GM18505 (cell line): ENCODE results near the gene ADGB.
A peak's percentile ranks its signal among the peaks of the same experiment; 100 is the strongest.
"Not testable (repeated sequence)": the region's sequence is repeated elsewhere in the genome, so short reads cannot be mapped to it uniquely, and the experiment has no call there.

ENCODE experiments used
- ATAC-seq: cut with Tn5 transposase; IDR thresholded peaks from one replicate; pipeline ENCODE4 v1.9.1; 2021; ENCODE audit not compliant: unreplicated experiment
- POLR2A ChIP-seq: IDR thresholded peaks from 4 replicates; pipeline ENCODE4 v1.6.1; 2011; ENCODE audit warnings: borderline replicate concordance; ENCODE audit not compliant: insufficient read depth, insufficient read length; ENCODE audit errors: extremely low read depth

Gene ADGB

DNA sequence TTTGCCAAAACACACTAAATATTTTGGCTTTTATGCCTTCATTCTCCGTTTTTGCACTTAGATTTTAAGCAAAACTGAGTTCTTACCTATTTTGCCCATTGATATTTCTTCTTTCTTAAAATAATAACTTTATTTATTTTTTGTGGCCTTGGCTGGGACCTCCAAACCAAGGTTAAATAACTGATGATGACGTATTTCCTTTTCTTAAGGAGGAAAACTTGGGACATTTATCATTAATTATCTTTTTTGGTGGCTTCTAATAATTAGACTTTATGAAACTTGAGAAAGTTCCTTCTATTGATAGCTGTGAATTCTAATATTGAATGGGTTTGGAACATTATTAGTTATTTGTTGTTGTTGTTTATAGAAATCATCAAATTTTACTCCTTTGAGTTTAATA lies 154.5 kb downstream of the ADGB start:
- ATAC-seq: no peak
- no peak for TF ChIP-seq POLR2A

DNA sequence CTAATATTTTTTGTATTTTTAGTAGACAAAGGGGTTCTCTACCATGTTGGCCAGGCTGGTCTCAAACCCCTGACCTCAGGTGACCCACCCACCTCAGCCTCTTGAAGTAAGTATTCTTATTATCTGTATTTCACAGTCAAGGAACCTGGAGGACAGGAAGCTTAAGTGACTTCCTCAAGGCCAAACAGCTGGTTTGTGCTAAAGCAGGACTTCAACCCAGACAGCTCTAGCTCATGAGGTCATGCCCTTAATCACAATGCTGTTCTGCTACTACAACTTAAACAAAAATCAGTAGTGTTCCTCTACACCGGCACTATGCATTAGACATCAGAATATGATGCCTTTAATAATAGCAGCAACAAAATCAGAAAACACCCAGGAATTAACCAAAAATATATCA lies 168.9 kb downstream of the ADGB start:
- ATAC-seq: no peak
- no peak for TF ChIP-seq POLR2A

DNA sequence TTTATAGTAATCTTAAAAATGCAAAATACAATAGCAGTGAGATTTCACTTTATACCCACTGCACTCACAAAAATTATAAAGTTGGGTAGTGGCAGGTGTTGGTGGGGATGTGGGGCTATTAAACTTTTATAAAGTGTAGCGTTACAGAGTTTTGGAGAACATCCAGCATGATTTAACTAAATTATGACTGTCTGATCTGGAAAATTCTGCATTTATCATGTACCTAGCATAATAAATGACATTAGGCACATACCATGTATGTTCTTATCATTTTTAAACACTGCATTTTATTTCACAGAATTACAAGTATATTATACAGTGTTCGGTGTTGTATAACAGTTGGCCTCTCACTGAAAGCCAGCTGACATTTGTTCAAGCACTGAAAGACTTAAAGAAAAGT lies 169.9 kb downstream of the ADGB start:
- no peak for ATAC-seq
- no peak for TF ChIP-seq POLR2A

DNA sequence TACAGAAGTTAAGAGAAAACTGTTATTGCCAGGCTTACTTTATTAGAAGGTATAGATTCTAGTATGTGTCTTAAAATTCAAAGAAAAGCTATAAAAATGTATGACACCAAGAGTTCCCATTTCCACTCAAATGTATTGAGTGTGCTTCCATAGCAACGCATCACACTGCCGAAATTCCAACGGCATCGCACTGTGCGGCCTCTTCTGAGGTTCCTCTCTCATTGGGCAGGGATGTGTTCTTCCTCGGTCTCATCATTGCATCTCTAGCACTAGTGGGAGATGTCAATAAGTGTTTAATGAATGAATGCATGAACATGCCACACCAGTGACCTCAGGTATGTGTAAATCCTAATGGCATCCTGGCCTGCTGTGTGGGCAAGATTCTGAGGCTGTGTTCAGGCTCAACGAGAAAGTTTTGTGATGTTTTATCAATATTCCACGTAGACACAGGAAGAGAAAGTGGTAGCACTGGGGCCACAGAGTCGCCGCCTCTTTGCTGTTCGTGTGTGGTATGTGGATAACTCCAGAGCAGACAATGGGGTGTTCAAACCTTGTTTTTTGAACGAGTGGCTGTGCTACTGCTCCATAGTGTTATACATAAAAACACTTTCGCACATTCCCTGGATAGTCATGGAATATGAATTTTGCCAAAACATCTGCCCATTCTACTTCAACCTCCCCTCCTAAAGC lies 171.6 kb downstream of the ADGB start:
- TF ChIP-seq POLR2A: no peak
- peak; percentile 13 for ATAC-seq

DNA sequence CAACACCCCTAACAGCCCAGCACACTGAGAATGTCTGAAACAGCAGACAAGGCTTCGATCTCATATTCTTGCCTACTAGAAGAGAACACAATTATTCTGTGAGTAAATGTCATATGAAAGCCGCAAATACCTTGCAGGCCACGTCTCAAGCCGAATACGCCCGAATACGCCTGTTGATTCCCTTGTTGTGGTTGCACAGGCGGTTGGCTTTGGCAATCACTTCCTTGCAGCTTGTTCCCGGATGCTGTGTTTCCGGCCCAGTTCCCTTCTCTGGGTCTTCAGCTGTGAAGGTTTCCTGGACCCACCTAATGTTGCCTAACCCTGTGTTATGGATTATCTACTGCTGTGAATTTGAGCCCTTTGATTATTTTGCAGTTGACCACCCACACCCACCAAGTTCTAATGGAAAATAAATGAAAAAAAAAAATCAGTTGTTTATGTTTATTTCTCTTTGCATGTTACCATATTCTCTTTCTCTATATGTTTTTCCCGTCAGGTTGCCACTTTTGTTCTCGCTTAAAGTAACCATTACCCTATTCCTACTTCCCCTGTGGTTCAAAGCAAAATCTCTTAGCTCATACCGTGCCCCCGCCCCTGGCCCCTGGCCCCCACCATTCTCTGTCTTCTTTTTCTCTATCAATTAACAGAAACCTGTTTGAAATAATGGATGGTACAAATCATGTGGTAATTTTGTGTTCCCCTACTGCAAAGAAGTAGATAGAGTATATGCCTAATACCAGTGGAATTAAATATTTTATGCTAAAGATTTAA lies 172.4 kb downstream of the ADGB start:
- no peak for TF ChIP-seq POLR2A
- peak; percentile 62 for ATAC-seq

DNA sequence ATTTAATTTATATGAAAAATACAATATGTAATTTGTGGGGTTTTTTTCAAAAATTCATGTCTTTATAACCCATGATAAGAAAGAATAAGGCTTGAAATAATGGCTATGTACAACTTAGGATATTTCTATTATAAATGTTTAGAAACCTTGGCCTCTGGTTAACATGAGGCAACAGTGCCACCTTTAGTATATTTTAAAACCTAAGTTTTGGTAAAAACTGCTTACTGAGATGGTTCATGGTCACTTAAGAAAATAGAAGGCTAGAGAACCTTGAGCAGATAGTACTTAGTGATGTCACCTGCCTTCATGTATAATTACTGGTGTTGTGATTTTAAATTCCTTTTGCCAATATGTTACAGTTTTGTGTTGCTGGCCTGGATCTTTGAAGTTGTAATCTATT lies 176.4 kb downstream of the ADGB start:
- TF ChIP-seq POLR2A: no peak
- no peak for ATAC-seq

DNA sequence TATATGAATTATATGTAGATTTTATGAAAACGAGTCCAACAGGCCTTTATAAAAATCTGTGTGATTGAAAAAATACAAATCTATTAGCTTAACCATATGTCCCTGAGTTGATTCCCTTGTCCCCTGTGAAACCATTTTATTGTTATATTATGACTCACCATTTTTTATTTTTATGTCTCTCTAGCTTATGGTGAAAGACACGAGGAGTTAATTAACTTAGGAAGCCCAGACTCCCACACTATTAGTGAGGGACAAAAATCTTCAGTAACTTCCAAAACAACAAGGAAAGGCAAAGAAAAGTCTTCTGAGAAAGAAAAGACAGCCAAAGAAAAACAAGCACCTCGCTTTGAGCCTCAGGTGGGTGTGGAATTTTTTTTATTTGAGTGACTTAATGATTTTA lies 183.1 kb downstream of the ADGB start:
- TF ChIP-seq POLR2A: no peak
- no peak for ATAC-seq

DNA sequence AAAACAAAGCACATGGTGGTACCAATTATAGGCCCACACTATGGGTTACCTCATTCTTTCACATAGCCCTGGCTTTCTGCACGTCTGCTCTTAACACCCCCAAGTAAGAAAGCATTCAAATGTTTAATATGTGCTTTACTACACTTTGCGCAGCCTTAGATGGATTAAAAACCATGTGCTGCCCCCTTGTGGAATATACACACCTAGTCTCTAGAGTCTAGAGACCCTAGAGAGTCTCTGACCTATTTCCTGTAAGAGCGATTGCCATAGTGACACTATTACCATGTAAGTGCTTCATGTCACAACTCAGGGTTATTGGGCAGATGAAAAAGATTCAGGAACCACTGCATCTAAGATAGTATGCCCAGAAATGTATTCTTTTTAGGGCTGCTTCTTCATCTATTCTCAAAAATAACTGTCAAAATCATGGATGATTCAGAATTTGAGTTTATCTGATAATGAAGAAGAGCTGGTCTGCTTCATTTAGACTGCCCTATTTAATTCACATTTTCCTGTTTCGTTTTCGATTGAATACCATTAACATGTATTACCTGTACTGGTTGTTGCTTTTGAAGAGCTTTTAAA lies 186.3 kb downstream of the ADGB start:
- no peak for TF ChIP-seq POLR2A
- ATAC-seq: peak; percentile 95

DNA sequence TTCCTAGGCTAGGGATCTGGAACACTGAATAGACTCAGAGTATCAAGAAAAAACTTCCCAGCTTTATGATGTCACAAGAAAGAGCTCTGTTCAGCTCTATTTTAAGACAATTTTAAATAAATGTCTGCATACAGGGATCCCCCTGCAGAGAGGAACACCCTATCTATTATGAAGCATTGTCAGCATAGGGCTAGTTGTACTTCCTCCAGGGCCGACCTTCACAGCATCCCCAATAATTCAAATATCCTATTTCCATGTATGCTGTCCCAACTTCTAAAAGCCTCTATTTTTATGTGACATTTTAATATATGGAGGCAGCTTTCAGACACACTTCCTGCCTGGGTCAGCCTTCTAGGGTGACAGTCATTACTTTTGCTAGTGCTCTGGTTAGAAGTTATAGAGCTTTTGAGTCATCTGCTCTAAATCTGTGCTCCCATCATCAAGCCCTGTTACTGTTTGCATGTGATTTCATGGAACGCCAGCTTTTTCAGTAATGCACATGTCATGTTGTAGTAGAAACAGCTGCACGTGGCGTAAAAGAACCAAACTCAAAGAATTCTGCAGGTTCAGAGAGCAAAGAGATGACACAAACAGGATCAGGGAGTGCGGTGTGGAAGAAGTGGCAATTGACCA lies 189.2 kb downstream of the ADGB start:
- ATAC-seq: no peak
- no peak for TF ChIP-seq POLR2A

DNA sequence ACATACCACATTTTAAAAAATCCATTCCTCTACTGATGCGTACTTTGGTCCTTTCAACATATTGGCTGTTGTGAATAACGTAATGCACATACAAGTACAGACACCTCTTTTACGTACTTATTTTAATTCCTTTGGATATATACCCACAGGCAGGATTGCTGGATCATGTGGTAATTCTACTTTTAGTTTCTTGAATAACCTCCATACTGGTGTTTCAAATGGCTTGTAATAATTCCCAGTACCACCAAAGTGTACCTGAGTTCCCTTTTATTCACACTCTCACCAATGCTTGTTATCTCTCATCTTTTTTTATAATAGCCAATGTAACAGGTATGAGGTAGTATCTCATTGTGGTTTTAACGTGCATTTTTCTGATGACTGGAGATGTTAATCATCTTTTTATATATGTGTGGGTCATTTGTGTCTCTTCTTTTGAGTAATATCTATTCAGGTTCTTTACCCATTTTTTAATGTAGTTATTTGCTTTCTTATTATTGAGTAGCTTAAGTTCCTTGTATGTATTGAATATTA lies 191.9 kb downstream of the ADGB start:
- TF ChIP-seq POLR2A: no peak
- ATAC-seq: no peak

DNA sequence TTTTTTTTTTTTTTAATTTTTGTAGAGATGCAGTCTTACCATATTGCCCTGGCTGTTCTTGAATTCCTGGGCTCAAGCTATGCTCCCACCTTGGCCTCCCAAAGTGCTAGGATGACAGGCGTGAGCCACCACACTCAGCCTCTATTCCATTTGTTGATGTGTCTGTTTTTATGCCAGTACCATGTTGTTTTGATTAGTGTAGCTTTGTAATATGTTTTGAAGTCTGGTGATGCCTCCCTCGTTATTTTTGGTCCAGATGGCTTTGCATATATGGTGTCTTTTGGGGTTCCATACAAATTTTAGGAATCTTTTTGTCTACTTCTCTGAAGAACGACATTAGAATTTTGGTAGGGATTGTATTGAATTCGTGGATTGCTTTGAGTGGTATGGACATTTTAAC lies 193.2 kb downstream of the ADGB start:
- no peak for ATAC-seq
- TF ChIP-seq POLR2A: no peak

DNA sequence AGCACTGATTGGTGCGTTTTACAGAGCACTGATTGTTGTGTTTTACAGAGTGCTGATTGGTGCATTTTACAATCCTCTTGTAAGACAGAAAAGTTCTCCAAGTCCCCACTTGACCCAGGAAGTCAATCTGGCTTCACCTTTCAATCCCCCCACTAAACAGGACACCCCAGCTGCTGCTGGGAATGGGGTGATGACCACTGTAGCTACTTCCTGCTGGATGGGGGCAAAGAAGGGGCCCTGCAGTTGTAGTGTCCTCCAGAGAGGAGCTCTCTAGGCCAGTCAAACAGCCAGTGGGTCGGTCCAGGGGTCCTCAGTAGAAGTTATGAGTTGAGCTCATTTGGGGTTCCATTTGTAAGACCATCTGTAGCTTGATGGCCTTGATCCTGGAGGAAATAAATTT lies 194.4 kb downstream of the ADGB start:
- ATAC-seq: not testable (repeated sequence)

DNA sequence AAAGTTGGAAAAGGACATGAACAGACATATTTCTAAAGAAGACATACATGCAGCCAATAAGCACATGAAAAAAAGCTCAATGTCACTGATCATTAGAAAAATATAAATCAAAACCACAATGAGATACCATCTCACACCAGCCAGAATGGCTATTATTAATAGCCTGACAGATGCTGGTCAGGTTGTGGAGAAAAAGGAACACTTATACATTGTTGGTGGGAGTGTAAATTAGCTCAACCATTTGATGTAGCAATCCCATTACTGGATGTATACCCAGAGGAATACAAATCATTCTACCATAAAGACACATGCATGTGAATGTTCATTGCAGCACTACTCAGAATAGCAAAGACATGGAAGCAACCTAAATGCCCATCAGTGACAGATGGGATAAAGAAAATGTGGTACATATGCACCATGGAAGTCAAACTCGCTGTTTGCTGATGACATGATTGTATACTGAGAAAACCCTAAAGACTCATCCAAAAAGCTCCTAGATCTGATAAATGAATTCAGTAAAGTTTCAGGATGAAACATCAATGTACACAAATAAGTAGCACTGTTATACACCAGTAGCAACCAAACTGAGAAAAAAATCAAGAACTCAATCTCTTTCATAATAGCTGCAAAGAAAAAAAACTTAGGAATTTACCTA lies 196.8 kb downstream of the ADGB start:
- ATAC-seq: no peak
- no peak for TF ChIP-seq POLR2A

DNA sequence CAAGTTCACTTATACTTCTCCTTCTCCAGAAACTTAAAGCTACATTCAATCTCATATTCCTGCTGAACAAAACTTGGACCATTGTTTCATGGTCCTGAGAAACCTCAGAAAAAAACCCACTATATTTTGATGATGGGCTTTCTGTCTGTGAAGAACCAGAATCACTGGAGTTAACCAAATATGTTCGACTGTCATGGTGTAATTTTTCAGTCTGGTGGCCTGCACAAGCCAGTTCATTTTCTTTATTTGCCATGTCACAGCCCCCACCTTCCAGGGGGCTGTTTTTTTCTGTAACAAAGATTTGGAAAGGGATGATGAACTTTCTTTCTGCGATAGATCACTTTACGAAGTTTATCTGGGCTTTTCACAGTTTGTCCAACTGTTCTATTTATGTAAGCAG lies 204.4 kb downstream of the ADGB start:
- not testable (repeated sequence) for ATAC-seq

DNA sequence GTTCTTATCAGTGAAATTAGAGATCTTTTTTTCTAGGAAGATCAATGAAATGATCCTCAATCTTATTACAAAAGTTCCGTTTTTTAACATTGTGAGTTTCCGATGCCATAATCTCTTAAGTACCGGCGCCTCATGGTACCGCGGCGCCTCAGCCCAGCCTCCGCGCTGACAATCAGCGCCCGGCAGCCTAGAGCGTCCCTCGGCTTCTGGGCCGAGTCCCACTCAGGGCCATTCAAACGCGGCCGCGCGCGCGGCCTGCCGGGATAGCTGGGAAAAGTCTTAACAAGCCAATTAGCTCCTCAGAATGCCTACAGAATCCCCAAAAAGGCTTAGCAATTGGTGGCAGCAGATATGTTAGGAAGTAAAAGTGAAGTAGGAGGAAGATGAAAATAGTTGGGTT lies 204.8 kb downstream of the ADGB start:
- no peak for ATAC-seq
- TF ChIP-seq POLR2A: no peak
